HG03159 (cell line): ENCODE results near the gene HMGXB4.
"Not testable (repeated sequence)": the region's sequence is repeated elsewhere in the genome, so short reads cannot be mapped to it uniquely, and the experiment has no call there.

Source experiments
- ATAC-seq: cut with Tn5 transposase; IDR thresholded peaks from one replicate; pipeline ENCODE4 v1.9.1; 2021; ENCODE audit warnings: mild to moderate bottlenecking, moderate library complexity; ENCODE audit not compliant: unreplicated experiment

HMGXB4 gene

GRCh38 chr22:35257321-35258190 is at the start of gene HMGXB4:
HMGXB4 (plus strand) TSS chr22:35257493; CDS start chr22:35262391, 4,898 bp downstream.
- peak; percentile 89 for ATAC-seq

DNA sequence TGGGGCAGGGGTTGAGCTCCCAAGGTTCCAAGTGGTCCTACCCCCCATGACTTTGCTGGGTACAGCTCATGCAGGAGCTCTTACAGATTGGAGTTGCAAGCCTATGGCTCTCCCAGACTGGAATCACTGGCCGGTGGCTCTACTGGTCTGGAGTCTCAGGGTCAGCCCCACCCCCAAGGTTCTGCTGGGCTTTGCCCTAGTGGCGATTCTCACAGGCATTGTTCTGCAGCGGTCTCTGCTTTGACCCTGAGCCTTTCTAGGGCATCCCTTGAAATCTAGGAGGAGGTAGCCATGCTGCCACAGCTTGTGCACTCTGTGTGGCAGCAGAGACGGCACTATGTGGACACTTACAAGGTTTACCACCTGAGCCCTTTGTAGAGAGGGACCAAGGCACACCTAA is 49.3 kb upstream of the HMGXB4 start:
- ATAC-seq = no peak

DNA sequence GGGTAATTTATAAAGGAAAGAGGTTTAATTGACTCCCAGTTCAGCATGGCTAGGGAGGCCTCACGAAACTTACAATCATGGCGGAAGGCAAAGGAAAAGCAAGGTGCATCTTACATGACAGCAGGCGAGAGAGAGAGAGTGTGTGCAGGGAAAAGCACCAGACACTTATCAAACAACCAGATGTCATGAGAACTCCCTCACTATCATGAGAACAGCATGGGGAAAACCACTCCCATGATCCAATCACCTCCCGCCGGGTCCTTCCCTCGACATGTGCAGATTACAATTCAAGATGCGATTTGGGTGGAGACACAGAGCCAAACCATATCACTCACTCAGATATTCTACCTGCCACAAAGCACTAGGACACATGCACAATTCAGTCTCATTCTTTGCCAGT is 48.1 kb upstream of the HMGXB4 start:
- no peak for ATAC-seq

DNA sequence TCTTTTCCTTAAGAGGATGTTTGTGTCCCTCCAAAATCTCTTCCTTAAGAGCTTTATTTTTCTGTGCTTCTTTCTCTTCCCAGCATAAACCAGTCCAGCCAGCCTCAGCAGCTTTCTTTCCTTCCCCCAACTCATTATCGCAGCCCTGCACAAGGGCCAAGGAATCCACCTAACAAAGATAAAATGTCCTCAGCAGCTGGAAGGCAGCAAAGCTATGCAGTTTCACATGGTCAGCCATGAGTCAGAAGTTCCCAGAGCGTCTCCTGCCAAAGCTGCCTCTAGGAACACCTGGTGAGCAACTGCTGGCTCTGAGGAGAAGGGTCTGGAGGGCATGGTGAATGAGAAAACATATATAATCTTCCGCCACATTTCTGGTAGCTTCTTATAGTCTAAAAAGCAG is 45.3 kb upstream of the HMGXB4 start:
- ATAC-seq = no peak

DNA sequence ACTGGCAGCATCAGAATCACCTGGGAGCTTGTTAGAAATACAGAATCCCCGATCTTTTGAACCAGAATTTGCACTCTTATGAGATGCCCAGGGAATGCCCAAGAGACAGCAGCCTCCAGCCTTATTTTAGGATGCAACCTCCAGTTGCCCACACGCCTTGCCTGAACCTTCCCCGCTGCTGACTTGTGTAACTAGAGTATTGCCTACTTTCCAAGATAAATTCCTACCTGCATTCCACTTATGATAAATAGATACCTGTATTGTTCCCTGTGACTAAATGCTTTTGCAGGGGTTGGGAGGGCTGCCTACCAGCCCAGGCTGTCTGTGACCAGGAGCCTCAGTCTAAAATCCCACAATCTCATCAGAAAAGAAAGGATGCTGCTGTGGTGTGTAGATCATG is 44.3 kb upstream of the HMGXB4 start:
- ATAC-seq = no peak

- ATAC-seq = no peak
Observed at GRCh38 chr22:35214968-35215367, 42.3 kb upstream of the HMGXB4 start.

DNA sequence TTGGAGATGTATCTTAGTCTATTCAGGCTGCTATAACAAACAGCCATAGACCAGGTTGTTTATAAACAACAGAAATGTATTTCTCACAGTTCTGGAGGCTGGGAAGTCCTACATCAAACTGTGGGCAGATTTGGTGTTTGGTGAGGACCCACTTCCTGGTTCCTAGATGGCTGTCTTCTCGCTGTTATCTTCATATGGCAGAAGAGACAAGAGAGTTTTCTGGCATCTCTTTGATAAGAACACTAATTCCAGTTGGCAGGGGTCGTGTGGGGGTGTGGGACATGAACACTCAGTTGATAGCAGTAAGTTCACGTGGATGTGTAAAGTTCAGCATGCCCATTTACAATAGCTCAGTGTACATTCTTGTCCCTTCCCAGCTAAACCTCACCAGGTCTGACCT is 41.3 kb upstream of the HMGXB4 start:
- ATAC-seq = no peak

DNA sequence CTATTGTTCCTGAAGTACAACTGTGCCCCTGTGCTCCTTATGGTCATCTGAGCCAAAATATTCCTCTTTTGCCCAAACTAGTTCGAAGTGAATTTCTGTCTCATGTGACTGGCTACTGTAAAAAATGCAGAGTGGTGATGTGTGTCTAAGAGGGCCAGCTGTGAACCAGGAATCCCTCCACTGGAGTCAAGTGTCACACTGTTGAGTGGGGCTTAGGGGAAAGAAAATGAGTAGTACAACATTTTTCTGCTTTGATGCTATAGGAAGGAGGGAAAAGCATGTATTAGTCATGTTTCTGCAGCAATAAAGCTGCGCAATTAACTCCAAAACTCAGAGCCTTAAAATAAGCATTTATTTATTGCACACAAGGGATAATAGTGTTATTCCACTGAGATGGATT is 39.8 kb upstream of the HMGXB4 start:
- no peak for ATAC-seq

DNA sequence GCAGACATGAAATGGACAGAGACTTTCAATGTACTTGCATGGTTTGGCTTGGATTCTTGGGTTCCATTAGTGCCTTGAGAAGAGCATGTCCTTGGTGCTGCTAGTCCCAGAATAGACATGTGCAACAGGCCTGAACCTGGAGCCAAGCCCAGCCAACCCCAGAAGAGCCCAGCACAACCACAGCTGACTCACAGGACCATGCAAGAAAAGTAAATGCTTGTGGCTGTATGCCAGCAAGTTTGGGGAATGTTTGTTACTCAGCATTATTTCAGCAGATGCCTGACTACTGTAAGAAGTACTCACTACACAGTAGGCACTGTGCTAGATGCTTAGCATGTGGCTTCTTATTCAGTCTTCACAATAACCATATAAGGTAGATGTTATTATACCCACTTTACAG is 39.2 kb upstream of the HMGXB4 start:
- no peak for ATAC-seq

DNA sequence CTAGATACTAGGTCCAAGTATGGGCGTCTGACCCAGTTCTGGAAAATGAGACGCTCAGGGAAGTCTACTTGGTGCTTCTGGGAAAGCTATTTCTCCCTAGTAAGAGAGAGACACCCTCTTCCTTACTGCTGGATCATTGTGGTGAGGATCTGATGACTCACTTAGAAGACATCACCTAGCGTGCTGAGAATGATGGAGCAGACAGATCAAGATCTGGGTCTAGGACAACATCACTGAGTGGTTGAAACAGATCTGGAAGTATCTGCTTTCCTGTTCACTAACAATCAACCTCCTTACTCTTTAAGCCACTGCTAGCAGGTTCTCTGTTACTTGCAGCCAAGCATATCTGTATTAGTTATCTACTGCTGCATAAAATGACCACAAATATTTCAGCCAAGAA is 38.3 kb upstream of the HMGXB4 start:
- no peak for ATAC-seq

- ATAC-seq = no peak
Observed at GRCh38 chr22:35220221-35220620, 37.1 kb upstream of the HMGXB4 start.

- ATAC-seq = no peak
Observed at GRCh38 chr22:35225010-35225409, 32.3 kb upstream of the HMGXB4 start.

DNA sequence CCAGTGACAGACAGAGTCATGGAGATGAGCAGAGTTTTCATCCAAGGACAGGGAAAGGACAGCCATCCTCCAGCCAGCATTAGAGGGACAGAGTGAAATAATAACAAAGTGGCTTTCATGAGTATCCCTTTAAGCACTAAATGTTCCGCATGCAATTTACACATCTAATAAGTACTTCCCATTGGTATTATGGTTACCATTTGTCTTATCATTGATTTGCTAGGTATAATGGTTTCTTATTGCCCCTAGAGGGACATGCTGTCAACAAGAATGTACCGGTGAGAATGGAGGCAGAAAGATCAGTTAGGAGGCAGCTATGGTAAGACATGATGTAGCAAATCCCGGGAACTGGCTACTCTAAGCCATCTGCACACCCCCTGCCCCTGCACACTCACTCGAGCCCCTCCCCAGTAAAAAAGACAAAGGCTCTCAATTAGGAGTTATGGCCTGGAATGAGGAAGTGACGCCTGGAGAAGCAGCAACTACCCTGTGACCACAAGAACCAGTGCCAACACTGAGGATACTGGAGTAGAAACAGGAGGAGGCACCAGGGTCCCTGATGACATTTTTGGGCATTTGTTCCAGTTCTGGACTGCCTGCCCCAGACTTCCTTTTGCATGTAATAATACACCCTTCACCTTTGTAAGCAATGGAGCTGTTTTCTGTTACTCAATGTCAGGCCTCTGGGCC is 30.2 kb upstream of the HMGXB4 start:
- no peak for ATAC-seq

DNA sequence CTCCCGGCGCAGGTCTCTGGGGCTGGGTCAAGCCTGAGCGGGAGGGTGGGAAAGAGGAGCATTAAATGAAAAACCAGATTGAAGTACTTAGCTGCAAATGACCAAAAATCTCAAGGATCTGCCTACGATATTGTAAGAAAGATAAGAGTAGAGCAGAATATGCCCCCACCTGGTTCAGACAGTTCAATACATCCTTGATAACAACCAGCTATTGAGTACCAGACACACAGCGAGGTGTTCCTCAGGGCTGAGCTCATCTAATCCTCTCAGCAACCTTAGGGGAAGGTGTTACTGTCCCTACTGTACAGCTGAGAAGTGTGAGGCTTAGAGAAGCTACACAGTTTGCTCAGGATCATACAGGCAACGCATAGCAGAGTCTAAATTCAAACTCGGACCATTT is 27.4 kb upstream of the HMGXB4 start:
- no peak for ATAC-seq

DNA sequence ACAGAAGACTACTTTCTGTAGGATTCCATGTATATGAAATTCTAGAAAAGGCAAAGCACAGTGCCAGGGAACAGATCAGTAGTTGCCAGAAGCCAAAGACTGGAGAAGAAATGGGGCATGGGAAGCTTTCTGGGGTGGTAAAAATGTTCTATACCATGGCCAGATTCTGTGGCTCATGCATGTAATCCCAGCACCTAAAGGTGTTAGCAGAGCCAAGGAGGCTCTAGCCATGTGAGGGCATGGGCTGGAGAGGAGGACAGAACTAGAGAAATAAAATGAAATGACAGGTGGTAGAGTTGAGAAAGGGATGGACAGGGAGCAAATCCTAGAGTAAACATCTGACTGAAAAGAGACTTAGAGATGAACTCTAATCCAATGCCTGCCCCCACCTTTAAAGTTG is 26.9 kb upstream of the HMGXB4 start:
- ATAC-seq = no peak

DNA sequence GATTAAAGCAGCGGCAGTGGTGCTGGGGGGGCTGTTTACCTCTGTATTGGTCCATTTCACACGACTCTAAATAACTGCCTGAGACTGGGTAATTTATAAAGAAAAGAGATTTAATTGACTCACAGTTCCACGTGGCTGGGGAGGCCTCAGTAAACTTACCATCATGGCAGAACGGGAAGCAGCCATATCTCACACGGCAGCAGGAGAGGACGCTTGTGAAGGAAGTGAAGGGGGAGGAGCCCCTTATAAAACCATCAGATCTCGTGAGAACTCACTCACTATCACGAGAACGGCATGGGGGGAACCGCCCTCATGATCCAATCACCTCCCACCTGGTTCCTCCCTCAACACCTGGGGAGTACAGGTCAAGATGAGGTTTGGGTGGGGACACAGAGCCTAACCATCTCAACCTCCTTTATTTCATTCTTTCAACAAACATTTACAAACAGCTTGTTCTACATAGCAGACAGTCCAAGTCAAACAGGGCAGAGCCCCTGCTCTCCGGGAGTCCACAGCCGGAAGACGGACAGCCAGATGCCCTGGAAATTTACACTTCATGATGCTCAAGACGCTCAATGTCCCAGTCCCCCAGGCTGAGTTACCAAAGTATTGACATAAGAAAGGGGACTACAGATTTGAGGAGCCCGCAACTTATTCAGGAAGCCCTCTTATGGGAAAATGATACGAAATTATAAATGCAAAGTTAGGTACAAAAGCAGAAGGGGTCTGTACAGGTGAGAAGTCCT is 26.3 kb upstream of the HMGXB4 start:
- ATAC-seq = no peak

DNA sequence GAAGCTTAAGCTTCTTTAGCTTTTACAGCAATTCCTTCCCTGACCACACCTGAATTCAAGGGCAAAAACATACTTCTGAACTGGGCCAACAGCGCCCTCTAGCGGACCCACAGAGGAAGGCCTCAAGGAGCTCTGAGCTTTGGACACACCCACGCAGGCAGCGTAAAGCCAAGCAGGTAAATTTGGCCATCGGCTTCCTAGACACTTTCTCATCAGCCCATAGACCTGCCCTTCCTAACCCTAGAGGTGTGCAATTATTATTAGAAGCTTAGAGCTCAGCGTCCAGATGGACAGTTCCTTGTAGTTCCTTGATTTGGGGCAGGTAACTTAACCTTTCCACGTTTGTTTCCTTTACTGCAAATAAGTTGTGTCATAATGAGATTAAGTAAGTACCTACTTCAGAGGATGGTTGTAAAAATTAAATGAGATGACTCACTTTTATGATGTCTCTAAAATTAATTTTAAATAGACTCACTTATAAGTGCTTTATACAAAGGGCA is 25.7 kb upstream of the HMGXB4 start:
- no peak for ATAC-seq

GRCh38 chr22:35238749-35239148 is 18.5 kb upstream of the HMGXB4 start:
- ATAC-seq = not testable (repeated sequence)

DNA sequence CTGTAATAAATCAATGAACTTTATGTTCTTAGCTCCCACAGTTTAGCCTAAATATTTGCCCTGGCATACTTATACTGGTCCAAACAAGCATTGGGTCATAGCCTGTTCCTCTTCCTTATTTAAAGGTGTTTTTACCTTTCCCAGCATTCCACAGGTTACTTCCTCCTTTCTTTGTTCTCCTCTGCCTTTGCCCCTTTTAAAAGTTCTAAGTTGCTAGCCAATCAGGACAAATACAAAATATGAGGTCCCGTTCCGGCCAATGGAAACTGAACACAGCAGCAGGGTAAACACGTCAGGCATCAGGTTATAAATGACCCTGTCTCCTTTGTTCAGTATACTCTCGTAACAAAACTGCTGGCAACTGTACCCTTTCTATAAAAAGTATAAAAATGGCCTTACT is 12.8 kb upstream of the HMGXB4 start:
- not testable (repeated sequence) for ATAC-seq

DNA sequence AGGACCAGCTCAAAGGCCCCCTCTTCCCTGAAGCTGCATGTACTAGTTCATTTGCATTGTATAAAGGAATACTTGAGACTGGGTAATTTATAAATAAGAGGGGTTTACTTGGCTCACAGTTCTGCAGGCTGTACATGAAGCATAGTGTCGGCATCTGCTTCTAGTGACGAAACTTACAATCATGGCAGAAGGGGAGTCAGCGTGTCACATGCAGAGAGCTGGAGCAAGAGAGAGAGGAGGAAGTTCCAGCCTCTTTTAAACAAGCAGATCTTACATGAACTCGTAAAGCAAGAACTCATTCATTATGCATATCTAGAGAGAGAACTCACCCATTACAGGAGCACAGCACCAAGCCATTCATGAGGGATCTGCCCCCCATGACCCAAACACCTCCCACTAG is 7.1 kb upstream of the HMGXB4 start:
- ATAC-seq = no peak

GRCh38 chr22:35253946-35254345 is 3.3 kb upstream of the HMGXB4 start:
- ATAC-seq = no peak

DNA sequence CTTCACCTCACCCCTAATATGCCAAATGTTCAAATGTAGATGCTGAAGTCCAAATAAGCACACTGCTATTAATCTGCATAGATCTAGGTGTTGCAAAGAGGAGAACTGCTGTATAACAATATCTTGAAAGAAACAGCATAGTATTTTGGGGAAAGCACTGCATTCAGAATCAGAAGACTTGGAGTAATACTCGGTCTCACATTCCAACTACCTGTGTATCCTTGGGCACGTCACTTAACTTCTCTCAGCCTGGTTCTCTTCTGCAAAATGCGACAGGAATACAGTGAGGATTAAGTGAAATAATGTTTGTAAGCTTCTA is 332 bp upstream of the HMGXB4 start:
- ATAC-seq = peak; percentile 7
